ENCODE measurements around the gene RAB1A.

The RAB1A gene

GRCh38 chr2:65053199-65053598 is 76.7 kb downstream of the RAB1A start:
- H3K4me3 ChIP-seq (ENCODE audit: low read depth, low read length): no peak overlapping the region
- TF ChIP-seq CTCF (IDR thresholded peaks at IDR 0.05; ENCODE audit: low read depth, low read length, missing control alignments): no peak
- DNase-seq (ENCODE audit: low read depth): peak; percentile 83

DNA sequence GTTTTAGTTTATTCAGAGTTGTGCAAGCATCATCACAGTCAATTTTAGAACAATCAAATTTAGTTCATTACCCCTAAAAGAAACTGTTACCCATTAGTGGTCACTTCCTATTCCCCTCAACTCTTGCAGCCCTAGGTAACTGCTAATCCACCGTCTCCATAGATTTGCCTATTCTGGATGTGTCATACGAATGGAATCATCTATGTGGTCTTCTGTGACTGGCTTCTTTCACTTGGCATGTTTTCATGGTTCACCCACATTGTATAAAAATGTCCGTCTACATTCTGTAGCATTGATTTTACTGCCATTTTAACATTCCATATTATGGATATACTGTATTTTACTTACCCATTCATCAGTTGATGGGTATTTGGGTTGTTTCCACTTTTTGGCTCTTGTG is 79.0 kb downstream of the RAB1A start:
- no peak overlapping the region for H3K4me3 ChIP-seq (ENCODE audit: low read depth, low read length)
- no peak for DNase-seq (ENCODE audit: low read depth)
- TF ChIP-seq CTCF (IDR thresholded peaks at IDR 0.05; ENCODE audit: low read depth, low read length, missing control alignments): no peak

GRCh38 chr2:65049010-65049639 is 80.8 kb downstream of the RAB1A start:
- TF ChIP-seq CTCF (IDR thresholded peaks at IDR 0.05; ENCODE audit: low read depth, low read length, missing control alignments): no peak
- no peak for DNase-seq (ENCODE audit: low read depth)
- no peak overlapping the region for H3K4me3 ChIP-seq (ENCODE audit: low read depth, low read length)

DNA sequence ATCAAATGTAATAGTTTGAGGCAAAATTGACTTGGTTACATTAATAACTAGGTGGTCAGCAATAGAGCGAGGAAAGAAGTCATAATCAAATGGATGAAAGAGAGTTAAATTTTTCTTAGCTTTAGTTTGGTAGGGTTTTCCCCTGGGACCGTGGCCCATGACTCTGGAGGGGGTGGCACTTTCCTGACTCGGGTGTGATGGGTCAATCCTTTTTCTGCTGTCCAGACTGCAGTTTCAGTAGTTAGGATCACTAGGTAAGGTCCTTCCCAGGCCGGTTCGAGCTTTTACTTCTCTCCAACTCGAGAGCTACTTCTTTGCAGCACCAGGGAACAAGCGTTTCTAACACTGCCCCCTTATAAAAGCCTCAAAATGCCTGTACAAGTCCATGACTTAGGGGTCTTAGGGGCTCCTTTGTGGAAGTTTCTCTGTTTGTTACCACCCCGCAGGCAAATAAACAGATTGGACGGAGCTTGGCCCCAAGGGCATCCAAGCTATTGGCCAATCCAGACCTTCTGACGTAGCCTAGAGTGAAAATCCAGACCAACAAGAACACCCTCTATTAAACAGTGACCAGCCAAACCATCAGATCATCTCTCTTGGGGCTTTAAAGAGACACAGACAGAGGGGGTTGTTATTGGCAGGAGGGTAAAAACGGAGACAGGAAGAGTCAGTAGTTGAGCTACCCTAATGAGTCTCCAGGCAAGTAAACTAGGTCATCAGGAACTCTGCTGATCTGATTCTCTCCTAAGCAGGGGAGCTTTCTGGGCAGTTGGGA is 83.1 kb downstream of the RAB1A start:
- no peak for DNase-seq (ENCODE audit: low read depth)
- no peak for TF ChIP-seq CTCF (IDR thresholded peaks at IDR 0.05; ENCODE audit: low read depth, low read length, missing control alignments)
- no peak overlapping the region for H3K4me3 ChIP-seq (ENCODE audit: low read depth, low read length)

GRCh38 chr2:65045651-65046050 is 84.3 kb downstream of the RAB1A start:
- H3K4me3 ChIP-seq (ENCODE audit: low read depth, low read length): no peak overlapping the region
- no peak for DNase-seq (ENCODE audit: low read depth)
- no peak for TF ChIP-seq CTCF (IDR thresholded peaks at IDR 0.05; ENCODE audit: low read depth, low read length, missing control alignments)

DNA sequence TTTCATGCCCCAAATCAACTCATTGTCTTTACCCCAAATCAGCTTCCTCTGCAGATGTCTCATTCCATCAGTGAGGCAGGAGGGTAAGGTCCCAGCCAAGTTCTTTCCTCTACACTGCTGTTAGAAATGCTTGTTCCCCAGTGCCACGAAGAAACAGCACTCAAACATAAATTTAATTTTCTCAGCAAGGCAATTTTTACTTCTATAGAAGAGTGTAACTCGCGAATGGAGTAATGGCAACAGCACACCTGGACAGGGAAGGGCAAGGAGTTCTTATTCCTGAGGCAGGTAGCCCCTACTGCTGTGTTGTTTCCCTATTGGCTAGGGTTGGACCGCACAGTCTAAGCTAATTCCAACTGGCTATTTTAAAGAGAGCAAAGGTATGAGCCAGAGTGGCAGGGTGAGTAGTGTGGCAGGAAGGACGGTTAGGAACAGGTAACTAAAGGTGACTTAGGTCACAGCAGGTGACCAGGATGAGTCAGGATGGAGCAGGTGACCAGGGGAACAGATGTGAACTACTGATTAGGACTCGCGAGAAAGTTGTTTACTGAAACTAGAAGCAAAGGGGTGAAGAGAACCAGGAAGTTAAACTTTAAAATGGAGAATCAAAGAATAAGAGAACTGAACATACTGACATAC is 85.7 kb downstream of the RAB1A start:
- no peak for DNase-seq (ENCODE audit: low read depth)
- H3K4me3 ChIP-seq (ENCODE audit: low read depth, low read length): no peak overlapping the region
- no peak for TF ChIP-seq CTCF (IDR thresholded peaks at IDR 0.05; ENCODE audit: low read depth, low read length, missing control alignments)

Data from GM12864 (cell line).